HG03565 (cell line): Measurements from ENCODE around the gene PRKD2.
"Not testable (repeated sequence)": the region's sequence is repeated elsewhere in the genome, so short reads cannot be mapped to it uniquely, and the experiment has no call there.

Experiments
- ATAC-seq: cut with Tn5 transposase; IDR thresholded peaks from one replicate; pipeline ENCODE4 v1.9.1; 2021; ENCODE audit warnings: mild to moderate bottlenecking, moderate library complexity; ENCODE audit not compliant: unreplicated experiment

PRKD2 gene

DNA sequence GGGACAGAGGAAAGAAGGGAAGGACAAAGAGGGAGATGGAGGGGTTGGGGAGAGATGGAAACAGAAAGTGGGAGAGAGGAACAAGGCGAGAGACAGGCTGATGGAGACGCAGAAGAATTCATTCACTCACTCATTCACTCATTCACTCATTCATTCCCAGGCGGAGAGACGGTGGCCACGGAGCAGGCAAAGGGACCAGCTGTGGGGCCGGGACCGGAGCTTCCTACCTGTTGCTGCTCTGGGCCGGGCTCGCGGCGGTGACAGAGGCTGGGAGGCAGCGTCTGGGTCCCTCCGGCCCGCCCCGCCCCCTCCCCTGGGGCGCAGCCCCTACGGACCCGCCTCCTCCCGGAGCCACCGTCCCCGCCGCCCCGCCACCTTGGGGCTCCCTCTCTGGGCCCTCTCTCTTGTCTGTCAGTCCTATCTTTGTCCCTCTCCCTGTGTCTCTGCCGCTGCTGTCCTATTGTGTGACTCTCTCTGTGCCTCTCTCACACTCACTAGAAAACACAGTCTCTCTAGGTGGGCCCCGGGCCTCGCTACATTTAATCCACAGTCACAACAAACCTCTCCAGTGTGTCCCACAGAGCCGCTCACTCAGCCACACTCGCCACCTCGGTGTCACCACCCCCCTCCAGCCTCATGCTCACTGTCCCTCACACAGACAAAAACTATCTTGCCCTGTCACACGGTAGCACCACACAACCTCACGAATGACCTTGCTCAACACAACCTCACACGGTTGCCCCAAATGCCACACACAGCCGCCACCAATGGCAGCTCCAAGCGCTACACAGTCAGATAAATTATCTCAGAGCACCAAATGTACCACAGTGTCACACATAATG lies 80.8 kb downstream of the PRKD2 start, which contains the start of gene GNG8:
TSS of gene GNG8 (minus strand) at position 283 of the 842 bp plus-strand sequence. CDS start 1,520 bp downstream, outside the sequence.
- ATAC-seq, result no peak

DNA sequence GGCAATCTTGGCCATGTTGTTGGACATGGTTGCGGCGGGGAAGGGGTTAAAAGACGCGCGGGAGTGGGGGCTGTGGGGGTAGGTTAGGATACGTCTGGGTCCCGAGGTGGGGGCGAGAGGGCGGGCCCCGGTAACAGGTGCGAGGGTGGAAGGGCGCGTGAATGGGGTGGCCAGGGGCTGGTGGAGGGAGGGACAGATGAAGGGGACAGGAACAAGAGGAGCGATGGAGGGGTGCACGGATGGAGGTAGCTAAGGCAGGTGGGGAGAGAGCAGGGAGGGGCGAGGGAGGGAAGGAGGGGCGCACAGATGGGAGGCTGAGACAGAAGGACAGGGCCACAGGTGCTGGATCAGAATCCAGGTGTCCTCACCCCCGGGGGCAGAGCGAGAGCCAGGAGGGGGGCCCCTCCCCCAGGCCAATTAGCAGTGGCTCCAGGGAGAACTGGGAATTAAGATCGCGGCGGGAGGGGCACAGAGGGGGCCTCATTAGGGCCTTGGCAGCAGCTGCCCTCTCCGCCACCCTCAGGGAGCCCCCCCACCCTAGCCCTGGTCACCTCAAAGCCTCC lies 82.2 kb downstream of the PRKD2 start:
- ATAC-seq, result no peak

DNA sequence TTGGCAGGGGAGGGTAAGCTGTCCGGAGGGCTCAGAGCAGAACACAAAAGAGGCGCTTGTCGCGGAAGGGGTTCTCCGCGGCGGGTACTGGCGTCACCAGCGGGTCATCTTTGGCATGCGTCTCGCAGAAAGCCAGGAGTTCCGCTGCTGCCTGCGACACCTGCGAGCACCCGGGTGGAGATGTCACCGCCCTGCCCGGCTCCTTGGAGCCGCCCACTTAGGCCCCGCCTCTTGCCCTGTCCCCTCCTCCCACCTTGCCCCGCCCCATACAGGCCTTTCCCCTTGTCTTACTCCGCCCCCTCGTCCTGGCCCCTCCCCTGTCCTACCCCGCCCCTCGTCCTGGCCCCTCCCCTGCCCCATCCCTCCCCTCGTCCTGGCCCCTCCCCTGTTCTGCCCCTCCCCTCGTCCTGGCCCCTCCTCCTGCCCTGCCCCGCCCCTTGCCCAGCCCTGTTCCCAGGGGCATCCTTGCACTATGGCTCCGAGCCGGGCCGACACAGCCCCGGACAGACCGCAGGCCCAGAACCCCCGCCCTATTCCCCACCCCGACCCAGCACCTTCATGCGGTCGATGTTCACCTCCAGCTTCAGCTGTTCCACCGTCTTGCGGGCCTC lies 82.8 kb downstream of the PRKD2 start:
- no peak for ATAC-seq

DNA sequence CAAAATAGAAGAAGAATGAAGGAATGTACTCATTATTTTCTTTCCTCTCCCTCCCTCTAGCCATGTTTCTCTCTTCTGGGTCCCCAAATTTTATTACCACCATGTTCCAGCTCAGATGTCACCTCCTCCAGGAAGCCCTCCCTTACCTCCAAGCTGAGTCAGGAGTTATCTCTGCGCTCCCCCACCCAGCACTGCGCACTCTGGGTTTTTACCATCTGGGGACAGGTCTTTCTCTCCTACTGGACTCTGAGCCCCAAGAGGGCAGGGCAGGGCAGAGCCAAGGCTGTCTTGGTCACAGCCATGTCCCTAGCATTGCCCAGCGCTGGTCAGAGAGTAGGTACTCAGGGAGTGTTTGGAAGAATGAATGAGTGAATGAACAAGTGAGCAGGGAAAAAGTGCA lies 83.8 kb downstream of the PRKD2 start:
- no peak for ATAC-seq

DNA sequence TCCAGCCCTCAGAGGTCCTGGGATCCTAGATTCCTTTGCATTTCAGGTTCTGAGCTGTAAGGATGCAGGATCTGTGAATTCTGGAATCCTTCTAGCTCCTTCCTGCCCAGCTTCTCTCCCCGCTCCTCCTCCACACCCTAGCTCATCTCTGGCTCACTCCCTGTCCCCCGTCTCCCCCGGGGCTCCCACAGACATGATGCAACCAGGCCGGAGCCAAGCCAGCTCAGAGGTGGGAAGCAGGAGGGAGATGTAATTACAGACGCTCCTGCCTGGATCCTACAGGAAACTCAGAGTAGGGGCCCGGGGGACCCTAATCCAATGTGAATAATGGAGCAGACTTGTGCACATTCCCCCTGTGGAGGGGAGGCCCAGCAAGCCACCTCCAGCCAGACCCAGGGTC lies 85.4 kb downstream of the PRKD2 start:
- no peak for ATAC-seq

DNA sequence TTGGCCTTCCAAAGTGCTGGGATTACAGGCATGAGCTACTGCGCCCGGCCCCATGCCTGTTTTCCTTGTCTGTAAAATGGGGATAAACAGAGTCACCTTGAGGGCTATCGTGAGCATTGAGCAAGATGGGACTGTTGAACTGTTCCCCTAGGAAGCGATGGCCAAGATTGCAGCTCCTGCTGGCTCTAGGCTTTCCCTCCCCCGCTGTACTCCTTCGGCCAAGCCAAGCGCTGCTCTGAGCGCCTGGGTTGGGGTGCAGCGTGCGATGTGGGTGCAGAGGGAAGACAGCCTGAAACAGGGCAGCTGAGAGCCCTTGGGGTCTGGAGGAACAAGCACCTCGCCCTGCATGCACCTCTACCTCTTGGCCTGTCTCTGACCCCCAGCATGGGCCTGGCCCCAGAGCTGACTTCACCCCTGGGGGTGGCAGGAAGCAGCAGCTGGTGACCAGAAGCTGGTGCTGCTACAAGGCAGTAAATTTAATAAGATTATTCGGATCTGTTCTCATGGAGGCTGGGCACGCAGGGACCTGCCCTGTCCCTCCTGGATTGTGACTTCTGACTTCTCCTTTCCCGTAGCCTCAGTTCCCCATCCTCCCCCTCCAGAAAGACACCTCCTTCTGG lies 86.2 kb downstream of the PRKD2 start:
- no peak for ATAC-seq

DNA sequence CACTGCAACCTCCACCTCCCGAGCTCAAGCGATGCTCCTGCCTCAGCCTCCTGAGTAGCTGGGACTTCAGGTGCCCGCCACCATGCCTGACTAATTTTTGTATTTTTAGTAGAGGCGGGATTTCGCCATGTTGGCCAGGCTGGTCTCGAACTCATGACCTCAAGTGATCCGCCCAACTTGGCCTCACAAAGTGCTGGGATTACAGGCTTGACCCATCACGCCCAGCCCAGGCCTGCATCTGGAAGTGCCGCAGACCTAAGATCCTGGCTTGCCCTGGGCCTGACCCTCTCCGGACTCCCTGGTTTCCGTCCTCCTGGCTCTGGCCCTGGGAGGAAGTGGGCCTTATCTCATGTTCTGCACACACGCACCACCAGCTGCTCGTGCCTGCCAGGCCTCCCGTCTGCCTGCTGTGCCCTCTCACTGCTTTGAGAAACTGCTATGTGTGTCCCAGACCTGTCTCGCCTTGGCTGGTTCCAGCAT lies 87.3 kb downstream of the PRKD2 start:
- ATAC-seq, result no peak

DNA sequence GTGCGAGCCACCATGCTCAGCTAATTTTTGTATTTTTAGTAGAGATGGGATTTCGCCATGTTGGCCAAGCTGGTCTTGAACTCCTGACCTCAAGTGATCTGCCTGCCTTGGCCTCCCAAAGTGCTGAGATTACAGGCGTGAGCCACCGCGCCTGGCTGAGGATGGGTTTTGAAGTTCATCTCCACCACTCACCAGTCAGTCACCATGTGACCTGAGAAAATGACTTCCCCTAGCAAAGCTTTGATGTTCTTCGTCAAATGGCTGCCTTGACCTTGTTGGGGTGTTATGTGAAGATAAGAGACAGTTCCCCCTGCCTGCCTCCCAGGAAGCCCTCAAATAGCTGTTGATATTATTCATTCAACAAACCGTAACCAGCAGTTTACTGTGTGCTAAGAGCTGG lies 87.9 kb downstream of the PRKD2 start:
- not testable (repeated sequence) for ATAC-seq

DNA sequence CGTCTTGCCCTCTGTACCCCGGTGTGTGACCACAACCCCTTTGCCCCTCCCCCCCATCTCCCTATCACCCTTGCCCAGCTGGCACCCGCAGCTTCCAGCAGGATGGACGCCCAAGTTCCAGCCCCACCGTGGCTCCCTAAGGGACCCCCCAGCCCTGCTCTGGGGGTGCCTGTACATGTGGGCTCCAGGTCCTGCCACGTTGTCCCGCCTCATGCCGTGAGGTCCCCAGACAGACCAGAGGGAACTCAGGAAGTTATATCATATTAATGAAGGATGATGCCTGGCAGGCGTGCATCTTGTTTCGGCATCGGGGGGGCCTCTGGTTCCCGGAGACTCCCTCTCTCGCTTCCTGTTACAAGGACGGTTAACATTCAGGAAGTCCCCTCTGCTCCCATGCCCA lies 90.5 kb downstream of the PRKD2 start:
- ATAC-seq, result no peak

DNA sequence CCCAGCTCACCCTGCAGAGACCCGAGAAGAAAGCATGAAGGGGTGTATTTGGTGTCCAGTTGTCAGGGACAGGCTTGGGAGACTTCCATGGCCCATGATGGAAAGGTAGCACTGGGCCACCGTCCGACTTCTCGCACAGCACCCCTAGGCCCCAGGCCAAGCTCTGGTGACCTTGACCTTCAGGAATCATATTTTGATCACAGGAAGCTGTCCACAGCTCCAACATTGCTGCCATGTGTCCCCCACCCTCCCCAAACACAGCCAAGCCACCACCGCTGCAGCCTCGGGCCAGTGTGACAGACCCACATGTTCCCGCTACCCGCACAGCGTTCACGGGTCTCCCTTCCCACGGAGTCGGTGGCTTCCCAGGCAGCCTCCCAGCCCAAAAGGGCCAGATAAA lies 91.2 kb downstream of the PRKD2 start:
- no peak for ATAC-seq

DNA sequence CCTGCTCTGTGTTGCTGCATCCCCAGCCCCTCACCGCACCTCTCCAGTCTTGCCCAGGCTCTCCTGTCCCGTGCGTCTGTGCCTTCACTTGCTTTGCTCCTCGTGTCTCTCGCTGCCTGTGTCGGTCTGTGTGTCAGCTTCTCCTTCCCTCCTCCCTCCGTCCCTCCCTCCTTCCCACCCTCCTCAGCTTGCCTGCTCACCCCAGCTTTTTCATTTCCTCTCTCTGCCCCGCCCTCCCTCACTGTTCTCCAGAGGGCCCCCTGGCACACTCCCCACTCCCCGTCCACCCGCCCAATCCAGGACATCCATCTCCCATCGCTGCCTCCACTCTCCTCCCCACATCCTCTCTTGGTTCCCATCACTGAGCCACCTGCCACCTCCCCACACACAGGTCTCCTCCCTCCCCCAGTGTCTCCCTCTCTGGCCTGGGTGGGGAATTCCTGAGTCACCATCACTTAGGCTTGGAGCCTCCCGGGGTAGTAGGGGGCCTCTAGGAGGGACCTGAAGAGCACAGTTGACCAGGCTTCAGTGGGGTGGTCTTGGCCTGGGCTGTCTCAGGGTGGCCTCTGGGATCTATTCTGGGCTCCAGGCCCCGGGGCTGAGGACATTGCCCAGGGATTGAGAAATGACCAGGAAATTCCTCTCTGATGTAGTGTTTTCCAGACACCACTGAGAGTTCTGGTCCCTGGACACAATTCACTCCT lies 91.8 kb downstream of the PRKD2 start, which contains the start of gene PTGIR:
TSS of gene PTGIR (minus strand) at position 132 of the 704 bp plus-strand sequence. CDS start 864 bp downstream, outside the sequence.
- no peak for ATAC-seq
